Measurements from ENCODE around the gene ARHGEF12.

ARHGEF12 gene

DNA sequence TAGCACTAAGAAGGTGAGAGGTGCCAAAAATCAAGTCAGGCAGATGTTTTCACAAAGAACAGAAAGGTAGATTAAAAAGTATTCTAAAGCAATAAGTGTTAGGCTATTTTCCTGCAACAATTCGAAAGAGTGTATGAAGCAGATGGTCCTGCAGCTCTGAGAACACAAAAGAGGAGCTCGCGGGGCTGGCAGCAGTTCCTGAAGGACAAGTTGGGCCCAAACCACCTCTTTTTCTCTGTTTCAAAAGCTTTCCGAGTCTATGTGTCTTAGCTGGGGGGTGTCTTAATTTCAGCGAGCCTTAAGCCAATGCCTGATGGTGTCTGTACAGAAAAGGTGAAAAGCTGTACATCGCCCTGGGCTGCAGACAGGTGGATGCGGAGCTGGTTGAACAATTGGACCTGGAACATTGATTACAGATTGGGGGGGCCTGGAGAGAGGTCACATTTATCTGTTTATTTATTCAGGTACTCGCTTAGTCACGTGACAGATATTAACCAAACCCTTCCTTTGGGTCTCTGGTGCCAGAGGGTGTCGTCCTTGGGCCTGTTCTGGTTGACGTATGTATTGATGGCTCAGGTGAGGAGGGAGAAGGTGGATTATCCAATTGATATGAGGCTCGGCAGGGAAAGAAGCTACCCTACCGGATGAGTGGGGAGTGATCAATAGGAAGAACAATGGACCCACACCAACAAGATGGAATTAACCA lies 200.0 kb downstream of the ARHGEF12 start:
- no peak overlapping the region for H3K4me3 ChIP-seq (ENCODE audit: low read length)
- TF ChIP-seq CTCF (IDR thresholded peaks at IDR 0.05; ENCODE audit: insufficient read depth, low read depth, low read length, missing control alignments): no peak
- DNase-seq (ENCODE audit: low read depth): no peak

GRCh38 chr11:120536797-120537169 lies 200.6 kb downstream of the ARHGEF12 start:
- TF ChIP-seq CTCF (IDR thresholded peaks at IDR 0.05; ENCODE audit: insufficient read depth, low read depth, low read length, missing control alignments): no peak
- no peak for DNase-seq (ENCODE audit: low read depth)
- H3K4me3 ChIP-seq (ENCODE audit: low read length): no peak overlapping the region

GRCh38 chr11:120537996-120538395 lies 201.8 kb downstream of the ARHGEF12 start:
- no peak overlapping the region for H3K4me3 ChIP-seq (ENCODE audit: low read length)
- no peak for TF ChIP-seq CTCF (IDR thresholded peaks at IDR 0.05; ENCODE audit: insufficient read depth, low read depth, low read length, missing control alignments)
- DNase-seq (ENCODE audit: low read depth): no peak

DNA sequence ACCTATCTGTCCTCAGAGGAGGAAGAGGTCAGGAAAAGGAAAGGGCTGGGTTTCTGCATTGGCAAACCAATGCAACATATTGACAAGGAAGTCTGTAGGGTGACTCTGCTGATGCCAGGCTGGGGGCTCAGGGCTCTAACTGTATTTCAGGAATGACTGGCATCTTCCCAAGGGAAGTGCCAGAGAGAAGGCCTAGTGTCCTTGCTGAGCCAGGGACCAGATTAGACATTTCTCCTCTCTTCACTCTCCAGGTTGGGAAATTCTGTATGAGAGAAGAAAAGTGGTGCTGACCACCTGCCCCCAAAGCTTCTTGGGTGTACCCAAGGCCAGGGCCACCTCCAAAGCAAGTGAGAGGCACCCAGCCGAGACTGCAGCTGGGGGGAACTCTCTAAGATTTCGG lies 202.5 kb downstream of the ARHGEF12 start:
- no peak for DNase-seq (ENCODE audit: low read depth)
- H3K4me3 ChIP-seq (ENCODE audit: low read length): no peak overlapping the region
- TF ChIP-seq CTCF (IDR thresholded peaks at IDR 0.05; ENCODE audit: insufficient read depth, low read depth, low read length, missing control alignments): no peak
